Heart left ventricle (tissue), 16 donors: ENCODE measurements around the gene CHAD. TPM values are rescaled to one million over a fixed set of nuclear protein-coding genes. Genes with fewer than 3 reads are reported as not detected.
A peak's percentile ranks its signal among the peaks of the same experiment; 100 is the strongest.

ENCODE experiments used
- ATAC-seq, 4 donors: fragments of 200-7000 bp; cut with Tn5 transposase; one replicate each; pipeline ENCODE4 v1.9.1; 2020 to 2022; ENCODE audit warnings: moderate library complexity in 4 of 4, mild to moderate bottlenecking in 3 of 4, moderate number of reproducible peaks in 1 of 4
- DNase-seq, 5 donors: peaks; one replicate each; pipeline ENCODE4 v3.0.0-alpha.2; 2020
- H3K27ac ChIP-seq, 12 donors: fragments of 200-600 bp; sonication (generic) in 4 of 12; one replicate each; pipeline versions ENCODE4 v1.5.0 to v1.8.0; 2016 to 2022; ENCODE audit warnings: mild to moderate bottlenecking in 2 of 12
- H3K27me3 ChIP-seq, 9 donors: fragments of 200-600 bp; sonication (generic) in 2 of 9; one replicate each; pipeline versions ENCODE4 v1.5.1 to v1.8.0; 2016 to 2022; ENCODE audit warnings: mild to moderate bottlenecking in 3 of 9
- H3K36me3 ChIP-seq, 9 donors: fragments of 200-600 bp; sonication (generic) in 2 of 9; one replicate each; pipeline versions ENCODE4 v1.5.0 to v1.8.0; 2018 to 2022; ENCODE audit warnings: mild to moderate bottlenecking in 2 of 9
- H3K4me1 ChIP-seq, 12 donors: fragments of 200-600 bp; sonication (generic) in 4 of 12; one replicate each; pipeline versions ENCODE4 v1.5.0 to v1.8.0; 2016 to 2022; ENCODE audit warnings: mild to moderate bottlenecking in 3 of 12
- H3K4me3 ChIP-seq, 12 donors: fragments of 200-600 bp; sonication (generic) in 4 of 12; one replicate each; pipeline versions ENCODE4 v1.5.0 to v1.8.0; 2017 to 2022; ENCODE audit warnings: mild to moderate bottlenecking in 9 of 12, moderate library complexity in 4 of 12
- H3K9me3 ChIP-seq, 12 donors: fragments of 200-600 bp; sonication (generic) in 4 of 12; one replicate each; pipeline versions ENCODE4 v1.5.0 to v1.8.0; 2016 to 2022; ENCODE audit warnings: mild to moderate bottlenecking in 1 of 12
- CTCF ChIP-seq, 12 donors: fragments of 200-600 bp; sonication (generic) in 4 of 12; IDR thresholded peaks; one replicate each; pipeline versions ENCODE4 v1.5.0 to v1.8.0; 2018 to 2022; ENCODE audit warnings: antibody characterized with exemption in 12 of 12, mild to moderate bottlenecking in 5 of 12
- POLR2A ChIP-seq, 2 donors: fragments of 450-650 bp; IDR thresholded peaks; one replicate each; pipeline ENCODE4 v1.6.1; 2017; ENCODE audit warnings: antibody characterized with exemption in 2 of 2, mild to moderate bottlenecking in 2 of 2, moderate library complexity in 2 of 2
- WGBS, 4 donors: extraction: QIAGEN DNeasy Blood & Tissue Kit in 2 of 4; methylation state at CpG; one replicate each; pipeline versions ENCODE4 v1.1.5 to v1.1.7; 2013 to 2018; 5-methylcytosine and 5-hydroxymethylcytosine counted together
- intact Hi-C, 10 donors: fragments of 100-400 bp; cut with DNase I; formaldehyde crosslinking; loops; one replicate each; pipeline versions ENCODE4 v1.11.1 to v1.14.2; 2022
- polyA plus RNA-seq, 2 donors: library from polyadenylated mRNA; stranded (reverse); fragments of 200-250 nt; gene quantifications; one replicate each; pipeline ENCODE4 v1.2.3, GENCODE V29; 2013
- total RNA-seq, 9 donors: library from RNA; depleted of rRNA in 2 of 9; stranded (reverse); fragments of >200 nt in 2 of 9; fragmentation: NEBNext Ultra II Directional in 3 of 9; extraction: Animal tissue kit (Norgen Biotek cat#: 25700) in 3 of 9; gene quantifications; one replicate each; pipeline versions ENCODE4 v1.1.0 to v1.2.4, GENCODE V29; 2016 to 2023
- donor health status: ischemic (EF 13 %, LVEDD 7.1; RV severe dilation, severe dysfunction).
- donor health status: healthy with polysubstance abuse.
- donor health status: DM: no; HTN: yes; CAD: no.
- donor health status: DM: no; HTN: no; CAD: no.
- donor health status: ischemic (EF 25% LVEDD 6.9; RV normal size, moderate dysfunction).
- donor health status: ischemic (EF 25% LVEDD 5.7; RV mildly dilated, moderate dysfunction).
- donor health status: healthy.
- donor health status: DM: yes; HTN: yes; CAD: no.
- donor health status: ischemic (EF 35%, LVEDD 5.7; RV mildly dilated, moderate dysfunction).
- donor health status: nonischemic (EF 11% LVEDD 7.7; RV severe dilation, severe dysfunction).
- donor health status: DM: yes; HTN: yes; CAD: no.
- donor health status: PGD.
- donor health status: ischemic (EF 29% LVEDD 5.4; RV normal size, mild dysfunction).
- donor health status: nonischemic (EF 23%, LVEDD 6.1; RV moderate dilation, normal function).

Gene CHAD
- total and polyA plus RNA-seq, 11 donors = 0.15 to 0.27 (median 0.15) TPM; not detected in 8

DNA sequence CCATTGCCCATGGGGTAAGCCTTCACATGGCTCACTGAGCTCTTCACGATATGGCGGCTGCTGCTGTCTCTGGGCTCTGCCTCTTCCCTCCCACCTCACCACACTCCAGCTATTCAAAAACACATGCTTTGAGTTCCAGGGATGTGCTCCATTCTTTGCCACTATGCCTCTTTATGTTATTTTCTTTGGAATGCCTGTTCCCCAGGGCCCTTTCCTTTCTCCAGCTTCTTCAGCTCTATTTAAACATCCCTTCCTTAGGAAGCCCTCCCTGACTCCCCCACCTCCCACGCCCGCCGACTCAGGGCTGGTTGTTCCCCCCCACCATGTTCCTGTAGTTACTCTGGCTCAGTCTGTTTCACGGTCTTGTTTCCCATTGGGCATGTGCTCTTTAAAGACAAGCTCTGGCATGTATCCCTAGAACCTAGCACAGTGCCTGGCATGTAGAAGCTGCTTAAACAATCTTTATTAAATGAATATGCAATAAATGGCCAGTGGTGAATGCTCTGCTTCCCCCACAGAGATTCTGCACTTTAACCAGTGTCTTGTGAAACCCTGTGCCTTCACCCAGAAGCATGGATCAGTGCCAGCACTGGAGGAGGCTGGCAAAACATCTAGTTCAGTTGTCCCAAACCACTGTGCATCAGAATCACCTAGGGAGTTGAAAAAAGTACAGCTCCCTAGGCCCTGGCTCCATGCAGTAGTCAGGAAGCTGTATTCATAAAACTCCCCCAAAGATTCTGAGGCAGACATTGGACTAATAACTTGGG, 46.4 kb upstream of the CHAD start:
- ATAC-seq = peak in 3 of 4 donors; percentile 46 to 55 (median 49)

DNA sequence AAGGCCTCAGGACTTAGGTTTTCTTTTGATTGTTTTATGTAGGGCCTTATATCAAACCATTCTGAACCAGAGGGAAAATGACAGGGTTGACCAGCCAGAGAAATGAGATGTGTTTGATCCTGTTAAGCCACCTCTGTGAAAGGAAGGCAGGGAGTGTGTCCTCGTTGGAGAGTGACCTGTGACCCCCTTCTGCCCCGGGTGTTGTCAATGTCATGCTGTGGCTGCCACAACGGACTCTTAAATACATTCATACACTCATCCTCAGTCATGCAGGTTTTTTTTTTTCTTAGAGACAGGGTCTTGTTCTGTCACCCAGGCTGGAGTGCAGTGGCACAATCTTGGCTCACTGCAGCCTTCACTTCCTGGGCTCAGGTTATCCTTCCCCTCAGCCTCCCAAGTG, 45.7 kb upstream of the CHAD start:
- H3K4me3 ChIP-seq = no peak overlapping the region
- H3K9me3 ChIP-seq = no peaks in the 10 kb centered on the region
- H3K36me3 ChIP-seq = no peaks in the 10 kb centered on the region
- H3K27ac ChIP-seq = peak overlapping the region in 1 of 12 donors; percentile 17
- DNase-seq (no peak), ATAC-seq (no peak)
- H3K27me3 ChIP-seq = no peaks in the 10 kb centered on the region
- 69 to 80% (median 76%) methylated on average over 3 of the region's 3 CpGs for WGBS, 4 donors
- no peak for TF ChIP-seq POLR2A (IDR thresholded peaks at IDR 0.05)
- peaks cover 0 to 30% (median 8%) of the 10 kb centered on the region in 12 donors for H3K4me1 ChIP-seq
- intact Hi-C loops = no loop called here

More for the DNA sequence above, 46.4 kb upstream of the CHAD start:
- peak in 2 of 5 donors; percentile 54 to 62 for DNase-seq
- Histone ChIP-seq H3K36me3 (no peaks in the 10 kb centered on the region), H3K4me1 (peaks cover 0 to 30% (median 8%) of the 10 kb centered on the region in 12 donors), H3K27ac (peak overlapping the region in 2 of 12 donors; percentile 17 to 33), H3K4me3 (no peak overlapping the region), H3K27me3 (no peaks in the 10 kb centered on the region), H3K9me3 (no peaks in the 10 kb centered on the region)
- TF ChIP-seq CTCF (IDR thresholded peaks at IDR 0.05) = no peak
- WGBS, 4 donors = 49 to 68% (median 62%) methylated on average over 6 of the region's 6 CpGs
- intact Hi-C loops = no loop called here

GRCh38 chr17:50513495-50513894, 44.8 kb upstream of the CHAD start:
- Histone ChIP-seq H3K27me3 (no peaks in the 10 kb centered on the region), H3K9me3 (no peaks in the 10 kb centered on the region), H3K27ac (no peak overlapping the region), H3K36me3 (no peaks in the 10 kb centered on the region), H3K4me3 (no peak overlapping the region), H3K4me1 (peaks cover 0 to 37% (median 16%) of the 10 kb centered on the region in 12 donors)
- DNase-seq (no peak), ATAC-seq (no peak)
- WGBS, 4 donors = 68 to 78% (median 74%) methylated on average over 4 of the region's 4 CpGs
- TF ChIP-seq POLR2A (IDR thresholded peaks at IDR 0.05) (no peak), CTCF (IDR thresholded peaks at IDR 0.05) (no peak)
- intact Hi-C loops = no loop called here

DNA sequence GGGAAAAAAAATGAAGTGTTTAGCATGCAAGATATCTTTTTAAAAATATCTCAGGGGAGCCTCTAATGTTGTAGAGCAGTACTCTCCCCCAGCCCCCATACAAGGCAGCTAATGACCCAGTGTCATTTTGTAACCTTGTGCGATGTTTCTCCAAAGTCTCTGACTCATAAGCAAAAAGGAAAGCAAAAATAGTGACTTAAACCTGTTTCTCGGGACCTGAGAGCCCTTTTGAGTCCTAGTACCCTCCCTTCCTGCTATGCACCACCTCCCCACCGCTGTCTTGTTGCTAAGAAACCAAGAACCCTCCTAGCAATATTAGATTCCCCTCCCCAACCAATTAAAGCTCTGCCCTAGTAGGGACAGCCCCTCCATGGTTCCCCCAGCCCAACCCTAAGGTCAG, 42.4 kb upstream of the CHAD start:
- intact Hi-C loops = no loop called here
- ATAC-seq (no peak), DNase-seq (no peak)
- Histone ChIP-seq H3K4me3 (no peak overlapping the region), H3K4me1 (peaks cover 0 to 41% (median 13%) of the 10 kb centered on the region in 12 donors), H3K36me3 (no peaks in the 10 kb centered on the region), H3K27ac (no peak overlapping the region), H3K9me3 (no peaks in the 10 kb centered on the region), H3K27me3 (no peaks in the 10 kb centered on the region)
- 25 to 39% (median 37%) methylated on average over 3 of the region's 3 CpGs for WGBS, 4 donors
- TF ChIP-seq CTCF (IDR thresholded peaks at IDR 0.05) = no peak
